Panc1 (cell line): ENCODE measurements around the gene CEP131. TPM values are rescaled to one million over a fixed set of nuclear protein-coding genes. Genes with fewer than 3 reads are reported as not detected.

Source experiments
- ATAC-seq: fragments of 200-7000 bp; cut with Tn5 transposase; 2 replicates; pipeline ENCODE4 v1.9.1; 2020; ENCODE audit warnings: mild to moderate bottlenecking, moderate library complexity
- BruUV-seq: library from RNA; stranded (reverse); fragments of 400-500 nt; replicated peaks from 2 replicates; lab custom pipeline; 2021; lab: Mats Ljungman, UMichigan
- CTCF ChIA-PET: fragments of 300-600 bp; sonication (Branson Sonifier 250); formaldehyde crosslinking; loops from one replicate; lab custom pipeline; 2022; ENCODE audit warnings: antibody characterized with exemption; lab: Charles Lee
- POLR2A ChIA-PET: fragments of 300-600 bp; sonication (Branson Sonifier 250); formaldehyde crosslinking; loops from one replicate; lab custom pipeline; 2022; ENCODE audit warnings: antibody characterized with exemption; lab: Charles Lee
- DNase-seq: peaks from one replicate; pipeline ENCODE4 v3.0.0-alpha.2; 2010; ENCODE audit warnings: low read depth, low spot score
- H3K27ac ChIP-seq: 2 replicates; pipeline ENCODE4 v1.5.1; 2011; ENCODE audit warnings: mild to moderate bottlenecking, low read length, inconsistent platforms
- H3K27me3 ChIP-seq: fragments of 200-500 bp; sonication (Bioruptor generic); 2 replicates; pipeline ENCODE4 v1.6.0; 2014; ENCODE audit warnings: low read length, inconsistent platforms; ENCODE audit not compliant: control insufficient read depth, insufficient read depth
- H3K36me3 ChIP-seq: fragments of 200-500 bp; sonication (Bioruptor generic); 2 replicates; pipeline ENCODE4 v1.5.1; 2014; ENCODE audit warnings: inconsistent platforms, mild to moderate bottlenecking, low read length, moderate library complexity; ENCODE audit not compliant: control insufficient read depth, insufficient read depth
- H3K4me1 ChIP-seq: 2 replicates; pipeline ENCODE4 v1.5.1; 2011; ENCODE audit warnings: inconsistent platforms, mild to moderate bottlenecking, low read length, moderate library complexity; ENCODE audit not compliant: control insufficient read depth, insufficient read depth
- H3K4me3 ChIP-seq, 2 experiments: 2 replicates each; pipeline ENCODE4 v1.5.1; 2011 to 2012; ENCODE audit warnings: low read depth in 2 of 2, low read length in 2 of 2, mild to moderate bottlenecking in 2 of 2, inconsistent platforms in 1 of 2, moderate library complexity in 1 of 2
- H3K9me3 ChIP-seq: fragments of 200-500 bp; sonication (Bioruptor generic); 2 replicates; pipeline ENCODE4 v1.5.1; 2014; ENCODE audit warnings: low read depth, mild to moderate bottlenecking, inconsistent platforms, low read length, moderate library complexity; ENCODE audit not compliant: control insufficient read depth, insufficient read depth
- CTCF ChIP-seq: fragments of 450-650 bp; IDR thresholded peaks from 2 replicates; pipeline ENCODE4 v1.5.1; 2017; ENCODE audit warnings: mild to moderate bottlenecking
- POLR2AphosphoS5 ChIP-seq: IDR thresholded peaks from 2 replicates; pipeline ENCODE4 v1.6.1; 2012; ENCODE audit warnings: mild to moderate bottlenecking, low read depth, low read length, moderate library complexity
- SIN3A ChIP-seq: IDR thresholded peaks from 2 replicates; pipeline ENCODE4 v1.6.1; 2012; ENCODE audit warnings: low read depth, mild to moderate bottlenecking, low read length, moderate library complexity, borderline replicate concordance; ENCODE audit not compliant: insufficient read depth
- TCF7L2 ChIP-seq: IDR thresholded peaks from 2 replicates; pipeline ENCODE4 v1.6.1; 2011; ENCODE audit warnings: mild to moderate bottlenecking, low read depth, low read length, inconsistent platforms
- in situ Hi-C: cut with HindIII; loops from 2 replicates; pipeline ENCODE4 v1.10.0; 2016; ENCODE audit warnings: low sequenced_read_pairs, low pct_unique_long_range_greater_than_20kb
- intact Hi-C: fragments of 100-400 bp; cut with micrococcal nuclease; formaldehyde crosslinking; loops from one replicate; pipeline ENCODE4 v1.10.0; 2022; ENCODE audit not compliant: unreplicated experiment
- total RNA-seq: library from RNA; stranded (reverse); gene quantifications from one replicate; pipeline ENCODE4 v1.2.1, GENCODE V29; 2021; ENCODE audit not compliant: unreplicated experiment
- TF ChIP-seq, protein P1 (sequence below), 2 experiments: IDR thresholded peaks; 2 replicates each; pipeline ENCODE4 v1.6.1; 2011 to 2012; ENCODE audit warnings: low read depth in 2 of 2, control low read depth in 1 of 2, low read length in 1 of 2, mild to moderate bottlenecking in 1 of 2, moderate library complexity in 1 of 2; ENCODE audit not compliant: insufficient read depth in 1 of 2

Gene CEP131
- total RNA-seq, 1 experiment from 2014 or later = 26.0 TPM

DNA sequence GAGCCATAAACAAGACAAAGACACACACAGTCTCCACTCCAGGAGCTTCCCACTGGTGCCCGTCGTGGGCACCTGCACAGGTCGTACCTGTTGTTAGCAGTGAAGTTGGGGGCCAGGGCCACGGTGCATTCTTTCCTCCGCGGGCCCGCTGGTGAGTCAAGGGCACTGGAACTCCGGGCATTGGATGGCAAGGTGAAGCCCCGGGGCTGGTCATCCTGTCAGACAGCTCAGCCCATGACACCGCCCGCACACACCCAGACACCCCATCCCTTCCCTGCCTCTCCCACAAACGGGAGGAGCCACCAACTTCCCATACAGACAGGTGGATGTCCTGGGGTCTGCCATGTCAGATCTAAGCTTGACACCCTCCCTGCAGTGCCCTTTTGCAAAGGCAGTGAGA lies 16.1 kb downstream of the CEP131 start:
- intact Hi-C loops = no loop called here
- in situ Hi-C loops = loop anchor here (5.0 kb wide), 1 partner anchor 64 kb away; no protein-coding TSS in a partner anchor
- ChIA-PET CTCF (no interaction called here), POLR2A (no interaction called here)
- DNase-seq (no peak), ATAC-seq (no peak)
- TF ChIP-seq TCF7L2 (no peak), CTCF (no peak), SIN3A (no peak), POLR2AphosphoS5 (no peak)
- TF ChIP-seq, protein P1, sequence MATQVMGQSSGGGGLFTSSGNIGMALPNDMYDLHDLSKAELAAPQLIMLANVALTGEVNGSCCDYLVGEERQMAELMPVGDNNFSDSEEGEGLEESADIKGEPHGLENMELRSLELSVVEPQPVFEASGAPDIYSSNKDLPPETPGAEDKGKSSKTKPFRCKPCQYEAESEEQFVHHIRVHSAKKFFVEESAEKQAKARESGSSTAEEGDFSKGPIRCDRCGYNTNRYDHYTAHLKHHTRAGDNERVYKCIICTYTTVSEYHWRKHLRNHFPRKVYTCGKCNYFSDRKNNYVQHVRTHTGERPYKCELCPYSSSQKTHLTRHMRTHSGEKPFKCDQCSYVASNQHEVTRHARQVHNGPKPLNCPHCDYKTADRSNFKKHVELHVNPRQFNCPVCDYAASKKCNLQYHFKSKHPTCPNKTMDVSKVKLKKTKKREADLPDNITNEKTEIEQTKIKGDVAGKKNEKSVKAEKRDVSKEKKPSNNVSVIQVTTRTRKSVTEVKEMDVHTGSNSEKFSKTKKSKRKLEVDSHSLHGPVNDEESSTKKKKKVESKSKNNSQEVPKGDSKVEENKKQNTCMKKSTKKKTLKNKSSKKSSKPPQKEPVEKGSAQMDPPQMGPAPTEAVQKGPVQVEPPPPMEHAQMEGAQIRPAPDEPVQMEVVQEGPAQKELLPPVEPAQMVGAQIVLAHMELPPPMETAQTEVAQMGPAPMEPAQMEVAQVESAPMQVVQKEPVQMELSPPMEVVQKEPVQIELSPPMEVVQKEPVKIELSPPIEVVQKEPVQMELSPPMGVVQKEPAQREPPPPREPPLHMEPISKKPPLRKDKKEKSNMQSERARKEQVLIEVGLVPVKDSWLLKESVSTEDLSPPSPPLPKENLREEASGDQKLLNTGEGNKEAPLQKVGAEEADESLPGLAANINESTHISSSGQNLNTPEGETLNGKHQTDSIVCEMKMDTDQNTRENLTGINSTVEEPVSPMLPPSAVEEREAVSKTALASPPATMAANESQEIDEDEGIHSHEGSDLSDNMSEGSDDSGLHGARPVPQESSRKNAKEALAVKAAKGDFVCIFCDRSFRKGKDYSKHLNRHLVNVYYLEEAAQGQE (IDR thresholded peaks at IDR 0.05; ENCODE audit: insufficient read depth in 1 of 2, low read depth in 2 of 2, low read length in 1 of 2) = no peak
- Histone ChIP-seq H3K9me3 (no peaks in the 10 kb centered on the region), H3K27ac (no peak overlapping the region), H3K36me3 (no peaks in the 10 kb centered on the region), H3K4me3 (no peak overlapping the region), H3K27me3 (no peaks in the 10 kb centered on the region), H3K4me1 (no peaks in the 10 kb centered on the region)
- BruUV-seq = no TSS peak

GRCh38 chr17:81206166-81206565 lies 16.6 kb downstream of the CEP131 start:
- POLR2A ChIA-PET = no interaction called here
- CTCF ChIA-PET = no interaction called here
- Histone ChIP-seq H3K27me3 (no peaks in the 10 kb centered on the region), H3K9me3 (no peaks in the 10 kb centered on the region), H3K36me3 (no peaks in the 10 kb centered on the region), H3K4me3 (no peak overlapping the region), H3K4me1 (no peaks in the 10 kb centered on the region), H3K27ac (no peak overlapping the region)
- in situ Hi-C loops = loop anchor here (5.0 kb wide), 1 partner anchor 64 kb away; no protein-coding TSS in a partner anchor
- TF ChIP-seq TCF7L2 = no peak
- no peak for TF ChIP-seq SIN3A
- no peak for TF ChIP-seq CTCF
- TF ChIP-seq POLR2AphosphoS5 = no peak
- TF ChIP-seq, protein P1 (IDR thresholded peaks at IDR 0.05; ENCODE audit: insufficient read depth in 1 of 2, low read depth in 2 of 2, low read length in 1 of 2) = no peak
- no TSS peak for BruUV-seq
- no peak for ATAC-seq
- no peak for DNase-seq
- intact Hi-C loops = no loop called here
